ENCODE measurements around the gene RPS3. TPM values are rescaled to one million over a fixed set of nuclear protein-coding genes. Genes with fewer than 3 reads are reported as not detected.

Gene RPS3
- total RNA-seq, 1 experiment from 2014 or later, result 2,875 TPM

DNA sequence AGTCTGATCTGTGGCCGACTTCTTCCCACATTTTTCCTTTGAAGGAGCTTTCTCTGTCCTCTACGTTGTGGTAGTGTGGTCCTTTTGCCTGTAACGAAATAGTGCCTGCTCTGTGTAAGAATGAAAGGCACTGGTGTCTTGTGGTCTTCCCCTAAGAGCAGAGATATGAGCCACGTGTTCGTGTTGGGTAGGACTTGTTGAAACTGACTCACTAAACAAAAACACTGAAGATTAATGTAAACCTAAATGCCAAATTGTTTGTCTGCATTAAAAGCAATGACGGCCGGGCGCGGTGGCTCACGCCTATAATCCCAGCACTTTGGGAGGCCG lies 10.1 kb upstream of the RPS3 start:
- Histone ChIP-seq H3K27me3 (replicated peaks; ENCODE audit: insufficient read depth, low read depth, low read length, poor library complexity) (no peaks in the 10 kb centered on the region), H3K27ac (ENCODE audit: low read depth, low read length, poor library complexity, severe bottlenecking) (no peak overlapping the region), H3K4me3 (ENCODE audit: low read depth, low read length, poor library complexity, severe bottlenecking) (no peak overlapping the region), H3K36me3 (ENCODE audit: insufficient read depth, low read length, poor library complexity, severe bottlenecking) (no peaks in the 10 kb centered on the region), H3K9me3 (ENCODE audit: low read depth, low read length, poor library complexity, severe bottlenecking) (no peaks in the 10 kb centered on the region), H3K4me1 (ENCODE audit: insufficient read depth, low read length, poor library complexity, severe bottlenecking) (no peaks in the 10 kb centered on the region)
- ChIA-PET CTCF (interaction anchor here (0.6 kb wide), 1 partner anchor 14 kb away, joined by 4 read pairs; no protein-coding TSS in a partner anchor), POLR2A (ENCODE audit: low non-redundant PET) (no interaction called here)
- TF ChIP-seq EZH2 (IDR thresholded peaks at IDR 0.05; ENCODE audit: borderline replicate concordance, low read depth, low read length, poor library complexity, severe bottlenecking), result no peak
- TF ChIP-seq, protein P1, sequence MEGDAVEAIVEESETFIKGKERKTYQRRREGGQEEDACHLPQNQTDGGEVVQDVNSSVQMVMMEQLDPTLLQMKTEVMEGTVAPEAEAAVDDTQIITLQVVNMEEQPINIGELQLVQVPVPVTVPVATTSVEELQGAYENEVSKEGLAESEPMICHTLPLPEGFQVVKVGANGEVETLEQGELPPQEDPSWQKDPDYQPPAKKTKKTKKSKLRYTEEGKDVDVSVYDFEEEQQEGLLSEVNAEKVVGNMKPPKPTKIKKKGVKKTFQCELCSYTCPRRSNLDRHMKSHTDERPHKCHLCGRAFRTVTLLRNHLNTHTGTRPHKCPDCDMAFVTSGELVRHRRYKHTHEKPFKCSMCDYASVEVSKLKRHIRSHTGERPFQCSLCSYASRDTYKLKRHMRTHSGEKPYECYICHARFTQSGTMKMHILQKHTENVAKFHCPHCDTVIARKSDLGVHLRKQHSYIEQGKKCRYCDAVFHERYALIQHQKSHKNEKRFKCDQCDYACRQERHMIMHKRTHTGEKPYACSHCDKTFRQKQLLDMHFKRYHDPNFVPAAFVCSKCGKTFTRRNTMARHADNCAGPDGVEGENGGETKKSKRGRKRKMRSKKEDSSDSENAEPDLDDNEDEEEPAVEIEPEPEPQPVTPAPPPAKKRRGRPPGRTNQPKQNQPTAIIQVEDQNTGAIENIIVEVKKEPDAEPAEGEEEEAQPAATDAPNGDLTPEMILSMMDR (conservative IDR thresholded peaks at IDR 0.05; ENCODE audit: low read depth, low read length), result no peak
- no TSS peak for BruUV-seq (replicated peaks)
- DNase-seq (ENCODE audit: low spot score), result no peak
- intact Hi-C loops (cut with micrococcal nuclease; ENCODE audit: unreplicated experiment), result no loop called here

- no peak for DNase-seq (ENCODE audit: low spot score)
- H3K4me3 ChIP-seq (ENCODE audit: low read depth, low read length, poor library complexity, severe bottlenecking), result no peak overlapping the region
- intact Hi-C loops (cut with micrococcal nuclease; ENCODE audit: unreplicated experiment), result no loop called here
These were observed 9.4 kb upstream of the RPS3 start for GRCh38 chr11:75389925-75390324.

DNA sequence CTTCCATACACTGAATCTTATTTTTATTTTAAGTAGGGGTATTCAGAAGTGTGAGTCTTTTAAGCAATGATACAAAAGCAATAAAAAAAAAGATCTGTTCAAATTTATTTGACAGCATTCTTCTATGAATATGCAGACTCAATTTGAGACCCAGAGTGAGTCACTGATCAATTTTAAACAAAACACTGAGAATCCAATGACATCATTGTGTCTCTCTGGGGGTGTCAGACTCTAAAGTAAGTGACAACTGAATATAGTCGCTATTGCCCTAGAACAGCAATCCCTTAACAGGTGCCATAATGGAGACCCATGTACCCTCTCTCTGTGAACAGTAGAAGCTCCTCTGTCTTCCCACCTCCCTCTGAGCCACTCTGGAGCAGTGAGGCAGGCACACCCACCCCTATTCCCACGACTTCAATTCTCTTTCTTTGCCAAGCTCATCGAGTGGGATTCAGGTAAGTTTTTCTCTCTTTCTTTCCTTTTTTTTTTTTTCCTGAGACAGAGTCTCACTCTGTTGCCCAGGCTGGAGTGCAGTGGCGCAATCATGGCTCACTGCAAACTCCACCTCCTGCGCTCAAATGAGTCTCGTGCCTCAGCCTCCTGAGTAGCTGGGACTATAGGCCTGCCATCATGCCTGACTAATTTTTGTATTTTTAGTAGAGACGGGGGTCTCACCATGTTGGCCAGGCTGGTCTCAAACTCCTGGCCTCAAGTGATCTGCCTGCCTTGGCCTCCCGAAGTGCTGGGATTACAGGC lies 5.1 kb upstream of the RPS3 start:
- no peaks in the 10 kb centered on the region for H3K9me3 ChIP-seq (ENCODE audit: low read depth, low read length, poor library complexity, severe bottlenecking)
- no peak for TF ChIP-seq EZH2 (IDR thresholded peaks at IDR 0.05; ENCODE audit: borderline replicate concordance, low read depth, low read length, poor library complexity, severe bottlenecking)
- TF ChIP-seq, protein P1 (conservative IDR thresholded peaks at IDR 0.05; ENCODE audit: low read depth, low read length), result no peak
- no peaks in the 10 kb centered on the region for H3K4me1 ChIP-seq (ENCODE audit: insufficient read depth, low read length, poor library complexity, severe bottlenecking)
- H3K4me3 ChIP-seq (ENCODE audit: low read depth, low read length, poor library complexity, severe bottlenecking), result no peak overlapping the region
- no peaks in the 10 kb centered on the region for H3K36me3 ChIP-seq (ENCODE audit: insufficient read depth, low read length, poor library complexity, severe bottlenecking)
- BruUV-seq (replicated peaks), result no TSS peak
- H3K27me3 ChIP-seq (replicated peaks; ENCODE audit: insufficient read depth, low read depth, low read length, poor library complexity), result no peaks in the 10 kb centered on the region
- no peak for DNase-seq (ENCODE audit: low spot score)
- intact Hi-C loops (cut with micrococcal nuclease; ENCODE audit: unreplicated experiment), result no loop called here
- no peak overlapping the region for H3K27ac ChIP-seq (ENCODE audit: low read depth, low read length, poor library complexity, severe bottlenecking)
- CTCF ChIA-PET, result no interaction called here
- POLR2A ChIA-PET (ENCODE audit: low non-redundant PET), result interaction anchor here (0.7 kb wide), 1 partner anchor 13 kb away, joined by 3 read pairs; no protein-coding TSS in a partner anchor

More at GRCh38 chr11:75389925-75390324, 9.4 kb upstream of the RPS3 start:
- ChIA-PET POLR2A (ENCODE audit: low non-redundant PET) (no interaction called here), CTCF (interaction anchor here (0.6 to 0.7 kb wide), 2 partner anchors 55 to 66 kb away, joined by 3 to 5 read pairs; no protein-coding TSS in a partner anchor)
- H3K4me1 ChIP-seq (ENCODE audit: insufficient read depth, low read length, poor library complexity, severe bottlenecking), result no peaks in the 10 kb centered on the region
- TF ChIP-seq, protein P1 (conservative IDR thresholded peaks at IDR 0.05; ENCODE audit: low read depth, low read length), result no peak
- H3K27me3 ChIP-seq (replicated peaks; ENCODE audit: insufficient read depth, low read depth, low read length, poor library complexity), result no peaks in the 10 kb centered on the region
- BruUV-seq (replicated peaks), result no TSS peak
- no peaks in the 10 kb centered on the region for H3K9me3 ChIP-seq (ENCODE audit: low read depth, low read length, poor library complexity, severe bottlenecking)
- H3K36me3 ChIP-seq (ENCODE audit: insufficient read depth, low read length, poor library complexity, severe bottlenecking), result no peaks in the 10 kb centered on the region
- H3K27ac ChIP-seq (ENCODE audit: low read depth, low read length, poor library complexity, severe bottlenecking), result no peak overlapping the region
